SU-DHL-6 (cell line): ENCODE measurements around the gene MINK1.
"Not testable (repeated sequence)": the region's sequence is repeated elsewhere in the genome, so short reads cannot be mapped to it uniquely, and the experiment has no call there.

Experiments
- H2AFZ ChIP-seq: fragments of 200-600 bp; sonication (generic); 2 replicates; pipeline ENCODE4 v1.6.1; 2014; ENCODE audit warnings: low read depth, mild to moderate bottlenecking, moderate library complexity, mixed read lengths, antibody characterized with exemption, low read length; ENCODE audit not compliant: severe bottlenecking
- H3F3A ChIP-seq: fragments of 200-600 bp; shearing (Covaris generic); 2 replicates; pipeline ENCODE4 v1.6.0; 2016; ENCODE audit warnings: antibody characterized with exemption, mild to moderate bottlenecking; ENCODE audit not compliant: insufficient read depth
- H3K27ac ChIP-seq: fragments of 200-600 bp; sonication (generic); 2 replicates; pipeline ENCODE4 v1.5.1; 2016; ENCODE audit warnings: low read depth, mild to moderate bottlenecking, low read length, moderate library complexity, mixed read lengths
- H3K27me3 ChIP-seq: fragments of 200-600 bp; sonication (generic), shearing (Covaris generic); 2 replicates; pipeline ENCODE4 v1.6.0; 2014; ENCODE audit warnings: mild to moderate bottlenecking, low read length
- H3K36me3 ChIP-seq: fragments of 200-600 bp; sonication (generic); 2 replicates; pipeline ENCODE4 v1.6.1; 2014; ENCODE audit warnings: mild to moderate bottlenecking, low read length, mixed read lengths
- H3K4me2 ChIP-seq: fragments of 300-600, 200-600 bp; shearing (Covaris generic), sonication (generic); 2 replicates; pipeline ENCODE4 v1.6.0; 2014; ENCODE audit warnings: low read length, low read depth, mild to moderate bottlenecking; ENCODE audit not compliant: poor library complexity, severe bottlenecking
- H3K4me3 ChIP-seq: fragments of 200-600 bp; sonication (generic); 2 replicates; pipeline ENCODE4 v1.5.1; 2014; ENCODE audit warnings: antibody characterized with exemption, low read length, mild to moderate bottlenecking, mixed read lengths; ENCODE audit not compliant: insufficient read depth, poor library complexity, severe bottlenecking
- H3K79me2 ChIP-seq: fragments of 200-600 bp; sonication (generic); 2 replicates; pipeline ENCODE4 v1.6.1; 2014; ENCODE audit warnings: mild to moderate bottlenecking, low read length, moderate library complexity; ENCODE audit not compliant: insufficient read depth
- H3K9ac ChIP-seq: fragments of 200-600 bp; sonication (generic); 2 replicates; pipeline ENCODE4 v1.7.0; 2014; ENCODE audit warnings: mild to moderate bottlenecking, low read length
- H3K9me2 ChIP-seq: fragments of 200-600 bp; sonication (generic); replicated peaks from 2 replicates; pipeline ENCODE4 v1.6.1; 2014; ENCODE audit warnings: low read length; ENCODE audit not compliant: insufficient read depth
- H3K9me3 ChIP-seq: fragments of 200-600 bp; sonication (generic); 2 replicates; pipeline ENCODE4 v1.6.1; 2014; ENCODE audit warnings: low read length, mixed read lengths; ENCODE audit not compliant: insufficient read depth
- H4K20me1 ChIP-seq: fragments of 200-600 bp; sonication (generic); 2 replicates; pipeline ENCODE4 v1.6.1; 2014; ENCODE audit warnings: low read depth, mild to moderate bottlenecking, antibody characterized with exemption, low read length, moderate library complexity, mixed read lengths
- EZH2phosphoT487 ChIP-seq: fragments of 200-600 bp; sonication (generic), shearing (Covaris generic); conservative IDR thresholded peaks from 2 replicates; pipeline ENCODE4 v1.6.1; 2018; ENCODE audit warnings: mild to moderate bottlenecking, antibody characterized with exemption, low read length, moderate library complexity, mixed read lengths
- TF ChIP-seq, protein P1 (sequence below): fragments of 200-600 bp; sonication (generic); IDR thresholded peaks from one replicate; pipeline ENCODE4 v1.5.1; 2017; ENCODE audit warnings: antibody characterized with exemption, mild to moderate bottlenecking, low read length, moderate library complexity; ENCODE audit not compliant: insufficient read depth, poor library complexity, severe bottlenecking

The MINK1 gene

DNA sequence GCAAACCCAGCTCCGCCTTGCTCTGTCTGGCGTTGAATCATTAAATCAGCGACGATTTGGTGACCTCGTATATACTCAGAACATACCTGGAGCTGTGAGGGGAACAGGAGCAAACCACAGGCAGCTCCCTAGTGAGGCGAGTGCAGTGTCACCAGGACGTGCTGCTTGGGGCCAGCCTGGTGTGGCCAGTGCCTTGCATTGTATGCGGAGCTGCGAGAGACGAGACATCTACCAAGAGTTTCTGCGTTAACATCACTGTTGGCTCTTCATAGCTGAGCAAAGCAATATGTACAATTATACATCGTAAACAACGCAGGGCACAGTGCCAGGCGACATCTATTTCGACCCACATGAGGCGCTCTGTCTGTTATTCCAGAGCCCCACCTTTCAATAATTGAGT is 27.9 kb downstream of the MINK1 start:
- H3K27ac ChIP-seq: no peak overlapping the region

DNA sequence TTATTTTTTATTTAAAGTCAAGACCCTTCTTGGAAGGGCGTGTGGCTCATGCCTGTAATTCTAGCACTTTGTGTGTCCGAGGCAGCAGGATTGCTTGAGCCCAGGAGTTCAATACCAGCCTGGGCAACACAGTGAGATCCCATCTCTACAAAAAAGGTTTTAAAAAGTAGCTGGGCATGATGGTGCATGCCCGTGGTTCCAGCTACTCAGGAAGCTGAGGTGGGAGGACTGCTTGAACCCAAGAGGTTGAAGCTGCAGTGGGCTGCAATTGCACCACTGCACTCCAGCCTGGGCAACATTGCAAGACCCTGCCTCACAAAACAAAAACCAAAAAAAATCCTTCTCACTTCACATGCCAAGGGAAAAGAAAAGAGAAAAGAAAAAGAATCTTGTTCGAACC is 29.6 kb downstream of the MINK1 start:
- Histone ChIP-seq H3K36me3 (no peaks in the 10 kb centered on the region), H3K4me3 (no peak overlapping the region), H3K9me2 (no peaks in the 10 kb centered on the region), H3K27ac (no peak overlapping the region), H3K79me2 (no peaks in the 10 kb centered on the region; the same call in 1 of the 2 replicates), H3K9me3 (no peaks in the 10 kb centered on the region), H3K27me3 (no peaks in the 10 kb centered on the region), H3K4me2 (no peak overlapping the region), H3K9ac (no peak overlapping the region), H2AFZ (no peak overlapping the region), H3F3A (no peaks in the 10 kb centered on the region), H4K20me1 (no peaks in the 10 kb centered on the region)
- TF ChIP-seq EZH2phosphoT487: no peak
- TF ChIP-seq, protein P1, sequence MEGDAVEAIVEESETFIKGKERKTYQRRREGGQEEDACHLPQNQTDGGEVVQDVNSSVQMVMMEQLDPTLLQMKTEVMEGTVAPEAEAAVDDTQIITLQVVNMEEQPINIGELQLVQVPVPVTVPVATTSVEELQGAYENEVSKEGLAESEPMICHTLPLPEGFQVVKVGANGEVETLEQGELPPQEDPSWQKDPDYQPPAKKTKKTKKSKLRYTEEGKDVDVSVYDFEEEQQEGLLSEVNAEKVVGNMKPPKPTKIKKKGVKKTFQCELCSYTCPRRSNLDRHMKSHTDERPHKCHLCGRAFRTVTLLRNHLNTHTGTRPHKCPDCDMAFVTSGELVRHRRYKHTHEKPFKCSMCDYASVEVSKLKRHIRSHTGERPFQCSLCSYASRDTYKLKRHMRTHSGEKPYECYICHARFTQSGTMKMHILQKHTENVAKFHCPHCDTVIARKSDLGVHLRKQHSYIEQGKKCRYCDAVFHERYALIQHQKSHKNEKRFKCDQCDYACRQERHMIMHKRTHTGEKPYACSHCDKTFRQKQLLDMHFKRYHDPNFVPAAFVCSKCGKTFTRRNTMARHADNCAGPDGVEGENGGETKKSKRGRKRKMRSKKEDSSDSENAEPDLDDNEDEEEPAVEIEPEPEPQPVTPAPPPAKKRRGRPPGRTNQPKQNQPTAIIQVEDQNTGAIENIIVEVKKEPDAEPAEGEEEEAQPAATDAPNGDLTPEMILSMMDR: no peak

More for the DNA sequence above, 27.9 kb downstream of the MINK1 start:
- Histone ChIP-seq H3K27me3 (no peaks in the 10 kb centered on the region), H3K36me3 (no peaks in the 10 kb centered on the region), H3K4me2 (no peak overlapping the region), H3K9ac (no peak overlapping the region), H3K79me2 (no peaks in the 10 kb centered on the region; the same call in 1 of the 2 replicates), H3K4me3 (no peak overlapping the region), H3K9me2 (no peaks in the 10 kb centered on the region), H4K20me1 (no peaks in the 10 kb centered on the region), H3F3A (no peaks in the 10 kb centered on the region), H3K9me3 (no peaks in the 10 kb centered on the region), H2AFZ (no peak overlapping the region)
- TF ChIP-seq EZH2phosphoT487: no peak
- TF ChIP-seq, protein P1: no peak

DNA sequence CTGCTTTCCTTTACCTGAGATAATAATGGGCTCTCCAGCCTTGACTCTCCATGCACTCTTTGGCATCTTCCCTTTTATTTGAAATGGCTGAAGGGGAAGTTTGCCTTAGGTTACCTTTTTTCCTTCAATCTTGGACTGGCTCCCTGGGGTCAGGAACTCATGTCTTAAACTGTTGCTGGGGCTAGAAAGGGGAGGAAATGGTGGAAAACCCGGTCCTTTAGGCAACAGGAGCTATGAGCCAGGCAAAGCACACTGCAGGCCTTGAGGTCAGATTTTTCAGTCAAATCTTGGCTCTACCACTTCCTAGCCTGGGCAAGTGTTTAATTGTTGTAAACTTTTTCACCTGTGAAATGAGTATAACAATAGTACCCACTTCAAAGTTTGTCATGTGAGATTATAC is 30.2 kb downstream of the MINK1 start:
- no peak overlapping the region for H3K9ac ChIP-seq
- no peak overlapping the region for H3K27ac ChIP-seq
- H3K9me2 ChIP-seq: no peaks in the 10 kb centered on the region
- H3K79me2 ChIP-seq: no peaks in the 10 kb centered on the region; the same call in 1 of the 2 replicates
- H3K4me3 ChIP-seq: no peak overlapping the region
- H3K9me3 ChIP-seq: no peaks in the 10 kb centered on the region
- H3K4me2 ChIP-seq: no peak overlapping the region
- TF ChIP-seq EZH2phosphoT487: no peak
- TF ChIP-seq, protein P1: no peak
- H3K27me3 ChIP-seq: no peaks in the 10 kb centered on the region
- no peaks in the 10 kb centered on the region for H3F3A ChIP-seq
- no peak overlapping the region for H2AFZ ChIP-seq
- H4K20me1 ChIP-seq: no peaks in the 10 kb centered on the region
- H3K36me3 ChIP-seq: no peaks in the 10 kb centered on the region

DNA sequence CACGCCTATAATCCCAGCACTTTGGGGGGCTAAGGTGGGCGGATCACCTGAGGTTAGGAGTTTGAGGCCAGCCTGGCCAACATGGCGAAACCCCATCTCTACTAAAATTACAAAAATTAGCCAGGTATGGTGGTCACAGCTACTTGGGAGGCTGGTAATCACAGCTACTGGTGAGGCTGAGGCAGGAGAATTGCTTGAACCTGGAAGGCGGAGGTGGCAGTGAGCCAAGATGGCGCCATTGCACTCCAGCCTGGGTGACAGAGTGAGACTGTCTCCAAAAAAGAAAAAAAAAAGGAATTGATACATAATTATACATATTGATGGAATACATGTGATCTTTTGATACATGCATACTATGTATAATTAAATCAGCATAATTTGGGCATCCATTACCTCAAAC is 34.4 kb downstream of the MINK1 start:
- H3K9me3 ChIP-seq, H3K27ac ChIP-seq, H3K79me2 ChIP-seq, H3K36me3 ChIP-seq, H3K27me3 ChIP-seq, H3K9ac ChIP-seq, H3K4me3 ChIP-seq, H4K20me1 ChIP-seq, H2AFZ ChIP-seq, H3K9me2 ChIP-seq, H3K4me2 ChIP-seq, H3F3A ChIP-seq: not testable (repeated sequence)

DNA sequence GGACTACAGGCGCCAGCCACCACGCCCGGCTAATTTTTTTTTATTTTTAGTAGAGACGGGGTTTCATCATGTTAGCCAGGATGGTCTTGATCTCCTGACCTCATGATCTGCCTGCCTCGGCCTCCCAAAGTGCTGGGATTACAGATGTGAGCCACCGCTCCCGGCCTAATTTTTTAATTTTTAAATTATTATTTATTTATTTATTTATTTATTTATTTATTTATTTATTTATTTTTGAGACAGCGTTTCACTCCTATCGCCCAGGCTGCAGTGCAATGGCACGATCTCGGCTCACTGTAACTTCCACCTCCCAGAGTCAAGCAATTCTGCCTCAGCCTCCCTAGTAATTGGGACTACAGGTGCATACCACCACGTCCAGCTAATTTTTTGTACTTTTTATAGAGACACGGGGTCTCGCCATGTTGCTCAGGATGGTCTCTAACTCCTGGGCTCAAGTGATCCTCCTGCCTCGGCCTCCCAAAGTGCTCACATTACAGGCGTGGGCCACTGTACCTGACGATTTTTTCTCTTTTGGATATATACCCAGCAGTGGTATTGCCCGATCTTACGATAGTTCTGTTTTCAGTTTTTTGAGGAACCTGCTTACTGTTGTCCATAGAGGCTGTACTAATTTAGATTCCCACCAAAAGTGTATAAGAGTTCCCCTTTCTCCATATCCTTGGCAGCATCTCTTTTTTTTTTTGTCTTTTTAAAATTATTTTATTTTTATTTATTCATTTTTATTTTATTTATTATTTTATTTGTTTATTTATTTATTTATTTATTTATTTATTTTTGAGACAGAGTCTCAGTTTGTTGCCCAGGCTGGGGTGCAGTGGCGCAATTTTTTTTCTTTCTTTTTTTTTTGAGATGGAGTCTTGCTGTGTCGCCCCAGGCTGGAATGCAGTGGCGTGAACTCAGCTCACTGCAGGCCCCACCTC is 36.2 kb downstream of the MINK1 start:
- not testable (repeated sequence) for H3K4me2 ChIP-seq, H3K9me2 ChIP-seq, H3K9me3 ChIP-seq, H3F3A ChIP-seq, H3K27ac ChIP-seq, H3K79me2 ChIP-seq, H3K27me3 ChIP-seq, H3K4me3 ChIP-seq, H4K20me1 ChIP-seq, H3K36me3 ChIP-seq, H2AFZ ChIP-seq, H3K9ac ChIP-seq
